ENCODE results near the gene MXD4. TPM values are rescaled to one million over a fixed set of nuclear protein-coding genes. Genes with fewer than 3 reads are reported as not detected.

The MXD4 gene
- total RNA-seq, 1 experiment from 2014 or later, result 53.2 TPM

Other genes with a start within 250 kb of the MXD4 start
- 9.5 and 11.4 TPM in 2 replicates for gene NAT8L, start 202.8 kb downstream of the MXD4 start, total RNA-seq (2014; rRNA removed; shearing (Covaris generic))
- gene HAUS3, start 20.0 kb downstream of the MXD4 start, total RNA-seq (2014; rRNA removed; shearing (Covaris generic)), result 12.3 and 15.5 TPM in 2 replicates
- gene POLN, start 20.0 kb downstream of the MXD4 start, total RNA-seq (2014; rRNA removed; shearing (Covaris generic)), result 0.17 and 0.49 TPM in 2 replicates
- gene ZFYVE28, start 156.5 kb upstream of the MXD4 start, total RNA-seq (2014; rRNA removed; shearing (Covaris generic)), result 9.4 and 11.4 TPM in 2 replicates
- 1.5 TPM in 1 of 2 replicates, not detected in the other for gene CFAP99, start 156.8 kb upstream of the MXD4 start, total RNA-seq (2014; rRNA removed; shearing (Covaris generic))
- 28.3 and 28.7 TPM in 2 replicates for gene RNF4, start 207.0 kb upstream of the MXD4 start, total RNA-seq (2014; rRNA removed; shearing (Covaris generic))

Measured in G401 (cell line).